KOPT-K1 (cell line): ENCODE data around the gene TSPO.
"Not testable (repeated sequence)": the region's sequence is repeated elsewhere in the genome, so short reads cannot be mapped to it uniquely, and the experiment has no call there.

Source experiments
- H3K27ac ChIP-seq: fragments of 200-600 bp; sonication (generic); 2 replicates; pipeline ENCODE4 v1.5.1; 2016; ENCODE audit warnings: antibody characterized with exemption, mild to moderate bottlenecking, low read depth, low read length; ENCODE audit not compliant: poor library complexity, severe bottlenecking
- H3K36me3 ChIP-seq: fragments of 200-600 bp; sonication (generic); 2 replicates; pipeline ENCODE4 v1.5.1; 2017; ENCODE audit warnings: antibody characterized with exemption, mild to moderate bottlenecking, low read length, moderate library complexity; ENCODE audit not compliant: insufficient read depth
- H3K9me3 ChIP-seq: fragments of 200-600 bp; sonication (generic); 2 replicates; pipeline ENCODE4 v1.5.1; 2017; ENCODE audit warnings: antibody characterized with exemption, low read length, mild to moderate bottlenecking; ENCODE audit not compliant: insufficient read depth, poor library complexity, severe bottlenecking

Gene TSPO

DNA sequence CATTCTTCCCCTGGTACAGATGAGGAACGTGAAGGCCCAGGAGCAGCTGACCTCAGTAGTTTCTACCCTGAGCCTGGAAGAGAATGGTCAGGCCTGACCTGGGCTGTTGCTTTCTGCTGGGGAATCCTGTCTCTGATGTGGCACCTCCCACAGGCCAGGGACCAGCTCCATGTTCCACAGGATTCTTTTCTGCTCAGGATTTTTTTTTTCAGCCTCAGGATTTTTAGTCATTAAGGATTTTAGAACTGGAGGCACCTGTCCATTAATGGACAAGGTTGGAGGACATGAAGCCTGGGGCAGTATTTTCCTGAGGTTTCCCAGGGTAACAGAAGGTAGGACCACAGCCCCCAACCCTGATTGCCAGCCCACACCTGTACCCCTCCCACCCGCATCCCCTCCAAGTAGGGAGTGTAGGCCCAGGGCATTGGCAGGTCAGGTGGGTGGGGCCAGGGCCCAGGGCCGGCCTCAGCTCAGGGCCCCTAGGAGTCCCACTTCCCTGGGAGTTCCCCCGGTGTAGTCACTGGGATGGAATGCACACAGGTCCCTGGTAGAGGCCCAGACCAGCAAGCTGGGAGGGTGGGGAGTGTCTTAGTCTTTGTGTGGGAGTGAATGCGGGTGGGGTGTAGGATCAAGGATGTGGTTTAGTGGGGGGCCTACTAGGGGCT, 24.7 kb upstream of the TSPO start:
- H3K9me3 ChIP-seq: no peaks in the 10 kb centered on the region
- H3K36me3 ChIP-seq: peaks cover 39% of the 10 kb centered on the region
- peak overlapping the region; percentile 49 for H3K27ac ChIP-seq

DNA sequence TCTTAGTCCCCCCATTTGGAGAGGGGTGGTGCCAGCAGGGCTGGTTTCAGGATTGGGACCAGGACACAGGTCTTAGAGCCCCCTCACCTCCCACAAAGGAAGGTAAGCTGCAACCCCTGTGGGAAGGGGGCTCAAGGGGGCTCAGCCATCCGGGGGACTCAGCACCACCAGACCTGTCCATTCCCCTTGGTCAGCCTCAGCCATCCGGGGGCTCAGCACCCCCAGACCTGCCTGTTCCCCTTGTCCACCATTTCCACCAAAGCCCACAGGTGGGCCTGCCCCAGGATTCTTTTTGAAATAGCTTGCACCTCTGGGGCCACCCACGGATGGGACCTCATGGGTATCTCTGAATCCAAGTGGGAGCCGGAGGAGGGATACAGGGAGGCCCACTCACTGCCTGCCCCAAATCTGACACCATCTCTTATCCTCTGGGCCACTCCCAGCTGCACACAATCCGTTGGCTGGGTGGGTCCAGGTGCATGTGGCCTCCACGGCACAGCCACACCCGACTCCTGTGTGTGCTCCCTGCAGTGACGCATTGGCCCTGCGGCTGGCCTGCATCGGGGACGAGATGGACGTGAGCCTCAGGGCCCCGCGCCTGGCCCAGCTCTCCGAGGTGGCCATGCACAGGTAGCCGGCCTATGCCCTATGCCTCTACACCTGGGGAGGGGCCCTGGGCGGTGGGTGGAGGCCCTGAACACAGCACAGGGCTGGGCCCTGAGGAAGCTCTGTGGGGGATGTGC, 24.0 kb upstream of the TSPO start:
- no peaks in the 10 kb centered on the region for H3K9me3 ChIP-seq
- H3K36me3 ChIP-seq: peaks cover 46% of the 10 kb centered on the region
- H3K27ac ChIP-seq: peak overlapping the region; percentile 49

DNA sequence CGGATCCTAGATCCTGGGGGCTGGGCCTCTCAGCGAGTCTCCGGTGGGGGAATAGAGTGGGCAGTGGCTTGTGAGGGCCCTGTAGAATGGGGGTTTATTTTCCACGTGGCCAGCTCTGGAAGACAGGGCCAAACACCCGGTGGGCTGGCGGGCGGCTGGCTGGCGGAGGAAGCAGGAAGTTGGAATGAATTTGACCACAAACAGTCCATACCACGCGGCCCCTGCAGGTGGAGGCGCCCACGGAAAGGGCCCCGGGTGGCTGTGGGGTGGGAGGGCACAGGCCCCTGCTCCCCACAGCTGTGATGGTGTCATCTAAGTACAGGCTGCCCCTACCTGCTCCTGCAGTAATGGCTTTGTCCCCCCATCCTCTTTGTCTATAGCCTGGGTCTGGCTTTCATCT, 23.2 kb upstream of the TSPO start:
- no peaks in the 10 kb centered on the region for H3K9me3 ChIP-seq
- H3K36me3 ChIP-seq: peaks cover 54% of the 10 kb centered on the region
- H3K27ac ChIP-seq: peak overlapping the region; percentile 49

DNA sequence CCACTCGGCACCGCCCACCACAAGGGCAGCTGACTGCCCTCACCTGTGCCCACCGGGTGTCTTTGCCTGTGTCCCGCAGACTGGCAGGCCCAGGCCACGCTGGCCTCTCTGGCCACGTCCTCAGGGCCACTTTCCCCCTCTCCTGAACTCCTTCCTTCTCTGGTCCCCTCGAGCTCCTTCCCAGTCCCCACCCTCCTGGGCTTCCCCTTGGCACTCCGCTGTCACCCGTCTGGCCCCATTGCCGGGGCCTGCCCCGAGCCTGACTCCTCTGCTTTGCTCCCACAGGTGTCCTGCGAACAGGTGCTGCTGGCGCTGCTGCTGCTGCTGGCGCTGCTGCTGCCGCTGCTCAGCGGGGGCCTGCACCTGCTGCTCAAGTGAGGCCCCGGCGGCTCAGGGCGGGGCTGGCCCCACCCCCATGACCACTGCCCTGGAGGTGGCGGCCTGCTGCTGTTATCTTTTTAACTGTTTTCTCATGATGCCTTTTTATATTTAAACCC, 22.4 kb upstream of the TSPO start:
- H3K9me3 ChIP-seq: no peaks in the 10 kb centered on the region
- H3K27ac ChIP-seq: peak overlapping the region; percentile 49
- peaks cover 62% of the 10 kb centered on the region for H3K36me3 ChIP-seq

DNA sequence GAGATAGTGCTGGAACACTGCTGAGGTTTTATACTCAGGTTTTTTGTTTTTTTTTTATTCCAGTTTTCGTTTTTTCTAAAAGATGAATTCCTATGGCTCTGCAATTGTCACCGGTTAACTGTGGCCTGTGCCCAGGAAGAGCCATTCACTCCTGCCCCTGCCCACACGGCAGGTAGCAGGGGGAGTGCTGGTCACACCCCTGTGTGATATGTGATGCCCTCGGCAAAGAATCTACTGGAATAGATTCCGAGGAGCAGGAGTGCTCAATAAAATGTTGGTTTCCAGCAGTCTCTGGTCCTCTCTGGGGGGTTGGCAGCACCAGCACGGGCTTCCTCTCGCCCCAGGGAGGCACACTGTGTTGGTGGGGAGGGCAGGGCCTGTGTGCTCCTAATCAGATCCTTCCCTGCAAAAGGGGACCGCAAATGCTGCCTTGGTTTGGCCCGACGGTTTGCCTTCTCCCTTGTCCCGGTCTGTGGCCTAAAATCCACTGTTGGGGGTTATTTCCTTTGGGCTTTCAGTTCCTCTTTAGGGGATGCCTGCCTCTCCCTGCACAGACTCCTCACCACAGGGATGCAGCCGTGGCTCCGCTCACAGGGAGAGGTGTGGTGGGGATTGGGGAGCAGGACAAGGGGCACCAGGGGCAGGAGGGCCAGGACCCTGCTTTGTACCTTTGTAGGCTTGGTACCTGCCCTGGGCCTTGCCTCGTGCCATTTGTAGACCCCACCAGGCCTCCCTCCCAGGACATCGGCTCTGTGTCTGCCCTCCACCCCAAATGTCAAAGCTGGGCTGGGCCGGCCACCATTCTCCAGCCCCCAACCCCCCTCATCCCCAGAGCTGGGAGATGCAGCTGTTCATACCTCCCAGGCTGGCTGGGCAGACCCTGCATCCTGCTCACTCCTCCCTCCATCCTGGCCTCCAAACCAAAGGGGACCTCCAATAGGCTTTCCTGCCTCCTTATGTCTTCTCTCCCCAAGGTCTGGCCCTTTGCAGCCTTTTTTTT, 21.6 kb upstream of the TSPO start:
- H3K27ac ChIP-seq: peak overlapping the region; percentile 49
- no peaks in the 10 kb centered on the region for H3K9me3 ChIP-seq
- H3K36me3 ChIP-seq: peaks cover 66% of the 10 kb centered on the region

DNA sequence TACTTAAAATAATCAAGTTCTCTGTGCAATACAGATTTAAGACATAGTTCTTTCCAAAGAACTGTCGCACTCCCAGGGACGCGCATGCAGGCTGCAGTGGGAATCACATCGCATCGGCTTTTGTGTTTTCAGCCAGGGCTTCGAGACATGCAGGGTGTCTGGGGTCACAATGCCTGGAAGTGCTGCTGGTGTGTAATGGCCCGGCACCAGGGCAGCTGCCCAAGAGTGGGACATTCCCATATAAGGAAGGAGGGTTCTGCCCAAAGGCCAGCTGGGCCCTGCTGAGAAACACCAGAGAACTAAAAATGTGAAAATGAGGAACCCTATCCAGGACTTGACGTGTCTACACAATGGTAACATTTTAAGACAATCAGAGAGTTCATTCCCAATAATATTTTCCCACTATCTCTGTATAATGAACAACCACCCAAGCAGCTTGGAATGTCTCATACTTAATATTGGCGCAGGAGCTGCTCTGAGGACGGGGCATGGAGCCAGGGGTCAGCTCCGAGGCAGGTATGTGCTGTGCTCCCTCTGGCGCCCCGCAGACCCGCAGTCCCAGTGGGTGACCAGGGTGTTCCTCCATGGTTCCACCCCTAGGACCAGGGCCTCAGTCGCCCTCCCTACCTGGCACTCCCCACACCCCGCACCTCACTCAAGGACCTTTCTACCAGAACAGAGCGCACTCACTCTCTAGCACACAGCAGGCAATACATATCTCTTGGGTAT, 19.4 kb upstream of the TSPO start:
- Histone ChIP-seq H3K27ac (no peak overlapping the region), H3K9me3 (no peaks in the 10 kb centered on the region), H3K36me3 (peaks cover 88% of the 10 kb centered on the region)

DNA sequence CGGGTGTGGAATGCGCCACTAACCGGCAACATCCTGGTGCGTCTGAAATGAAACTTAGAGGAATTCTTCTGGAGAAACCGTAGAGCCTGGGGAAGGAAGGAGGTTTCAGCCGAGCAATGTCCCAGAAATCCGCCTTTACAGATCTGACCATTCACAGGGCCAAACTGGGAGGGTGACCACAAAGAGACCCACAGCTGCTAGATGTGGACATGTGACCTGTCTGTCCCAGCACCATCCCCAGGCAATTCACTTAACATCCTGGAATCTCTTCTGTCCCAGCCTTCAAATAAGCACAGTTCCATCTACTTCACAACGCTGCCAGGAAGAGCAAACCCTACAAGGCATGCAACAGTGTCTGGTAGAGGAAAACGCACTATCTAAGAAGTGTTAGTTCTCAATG, 18.0 kb upstream of the TSPO start:
- peaks cover 95% of the 10 kb centered on the region for H3K36me3 ChIP-seq
- no peak overlapping the region for H3K27ac ChIP-seq
- no peaks in the 10 kb centered on the region for H3K9me3 ChIP-seq

DNA sequence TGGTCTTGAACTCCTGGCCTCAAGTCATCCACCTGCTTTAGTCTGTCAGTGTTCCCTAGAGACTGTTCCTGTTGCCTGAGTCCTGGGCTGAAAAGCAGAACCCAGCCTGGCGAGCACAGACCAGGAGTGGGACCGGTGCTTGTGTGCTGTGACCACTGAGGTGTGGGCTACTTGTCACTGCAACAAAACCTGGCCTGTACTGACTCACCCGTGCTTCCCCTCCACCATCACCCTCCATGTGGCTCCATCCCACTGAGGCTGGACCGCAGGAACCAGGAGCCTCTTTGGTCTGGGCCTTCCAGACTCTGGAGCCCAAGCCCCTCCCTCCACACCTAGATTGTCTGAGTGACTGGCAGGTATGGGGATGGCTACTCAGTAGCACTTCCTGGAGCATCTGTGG, 16.8 kb upstream of the TSPO start:
- H3K27ac ChIP-seq: no peak overlapping the region
- peaks cover 99% of the 10 kb centered on the region for H3K36me3 ChIP-seq

DNA sequence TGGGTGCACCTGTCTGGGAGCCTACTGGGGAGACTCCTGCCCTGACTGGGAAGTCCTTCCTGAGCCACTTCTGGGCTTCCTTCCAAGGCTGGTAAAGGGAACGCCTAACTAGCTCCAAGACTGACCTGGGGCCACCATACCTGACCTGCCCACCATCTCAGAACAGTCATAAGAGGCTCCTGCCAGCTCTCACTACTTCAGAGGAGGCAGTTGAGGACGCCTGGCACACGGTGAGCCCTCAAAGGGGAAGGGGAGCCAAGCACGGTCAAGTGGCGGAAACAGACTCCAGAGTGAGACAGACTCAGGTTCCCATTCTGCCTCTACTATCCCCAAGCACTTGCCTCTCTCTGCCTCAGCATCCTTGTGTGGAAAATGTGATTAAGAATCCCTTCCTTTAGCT, 15.8 kb upstream of the TSPO start:
- H3K27ac ChIP-seq: no peak overlapping the region
- no peaks in the 10 kb centered on the region for H3K9me3 ChIP-seq
- peaks cover 100% of the 10 kb centered on the region for H3K36me3 ChIP-seq

More for the DNA sequence above, 16.8 kb upstream of the TSPO start:
- no peaks in the 10 kb centered on the region for H3K9me3 ChIP-seq

DNA sequence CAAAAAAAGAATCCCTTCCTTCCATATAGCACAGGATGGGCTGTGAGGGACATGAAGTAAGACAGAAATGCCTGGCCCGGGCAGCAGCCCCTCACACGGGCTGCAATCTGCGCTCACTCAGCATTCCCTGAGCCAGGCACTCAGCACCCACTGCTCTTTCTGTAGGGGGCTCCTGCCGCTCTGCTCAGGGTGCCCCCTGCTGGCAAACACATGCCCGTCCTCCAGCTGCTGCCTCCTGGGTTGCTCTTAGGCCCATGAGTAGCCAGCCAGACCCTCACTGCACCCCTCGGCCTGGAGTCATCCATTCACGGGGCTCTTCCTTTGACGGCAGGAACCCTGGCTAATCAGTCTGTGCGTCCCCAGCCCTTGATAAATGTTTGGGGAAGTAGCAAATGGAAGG, 15.1 kb upstream of the TSPO start:
- peaks cover 100% of the 10 kb centered on the region for H3K36me3 ChIP-seq
- no peak overlapping the region for H3K27ac ChIP-seq
- H3K9me3 ChIP-seq: no peaks in the 10 kb centered on the region

DNA sequence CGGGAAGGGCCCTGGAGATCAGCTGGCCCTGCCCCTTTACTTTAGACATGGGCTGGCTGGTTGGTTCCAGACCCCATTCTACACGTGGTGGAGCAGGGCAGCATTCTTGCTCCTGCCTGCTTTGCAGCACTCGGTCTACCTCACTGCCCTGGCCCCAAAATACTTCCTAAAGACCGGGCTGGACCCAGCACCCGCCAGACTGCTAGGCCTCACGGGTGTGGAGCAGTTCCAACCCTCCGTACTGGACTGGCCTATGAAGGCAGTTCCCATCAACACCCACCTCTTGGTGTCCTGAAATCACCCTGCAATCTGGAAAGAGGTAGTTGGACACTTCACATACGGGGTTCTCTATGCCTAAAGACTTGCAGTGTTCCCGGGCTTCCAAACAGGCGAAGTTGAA, 14.6 kb upstream of the TSPO start:
- Histone ChIP-seq H3K9me3 (no peaks in the 10 kb centered on the region), H3K36me3 (peaks cover 97% of the 10 kb centered on the region), H3K27ac (no peak overlapping the region)

DNA sequence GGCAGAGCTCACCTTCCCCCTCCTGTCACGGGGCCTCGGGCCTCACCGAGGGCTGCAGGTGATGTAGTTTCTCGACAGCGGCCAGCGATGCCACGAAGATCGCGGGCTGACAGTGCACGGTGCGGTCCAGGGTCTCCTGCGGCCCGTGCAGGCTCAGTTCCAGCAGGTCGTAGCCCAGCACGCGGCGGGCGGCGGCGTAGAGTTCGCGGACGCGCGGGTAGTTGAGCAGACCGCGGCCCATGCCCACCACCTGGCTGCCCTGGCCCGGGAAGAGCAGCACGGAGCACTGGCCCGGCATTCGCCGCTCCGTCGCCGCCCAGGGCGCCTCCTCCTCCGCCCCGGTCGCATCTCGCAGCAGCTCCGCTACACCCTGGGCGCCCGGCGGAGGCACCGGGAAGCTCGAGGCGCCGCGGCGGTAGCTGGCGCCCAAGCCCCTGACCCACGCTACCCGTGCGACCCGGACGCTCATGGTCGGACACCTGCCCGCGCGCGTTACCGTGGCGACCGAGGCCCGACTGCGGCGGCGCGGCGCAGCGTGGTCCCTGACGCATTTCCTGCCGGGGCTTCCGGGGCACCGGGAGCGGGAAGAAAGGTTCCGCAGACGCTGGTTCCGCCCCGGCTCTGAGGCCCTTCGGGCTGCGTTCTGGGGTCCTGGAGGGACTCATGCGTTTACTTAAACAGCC, 8.3 kb upstream of the TSPO start, which contains the start of gene MCAT:
TSS of gene MCAT (minus strand) at position 519 of the 683 bp plus-strand sequence. CDS start at position 469, 50 bp downstream.
- peaks cover 34% of the 10 kb centered on the region for H3K36me3 ChIP-seq
- peak within 1 kb of the TSS; percentile 65 for H3K27ac ChIP-seq
- H3K9me3 ChIP-seq: no peaks in the 10 kb centered on the region

DNA sequence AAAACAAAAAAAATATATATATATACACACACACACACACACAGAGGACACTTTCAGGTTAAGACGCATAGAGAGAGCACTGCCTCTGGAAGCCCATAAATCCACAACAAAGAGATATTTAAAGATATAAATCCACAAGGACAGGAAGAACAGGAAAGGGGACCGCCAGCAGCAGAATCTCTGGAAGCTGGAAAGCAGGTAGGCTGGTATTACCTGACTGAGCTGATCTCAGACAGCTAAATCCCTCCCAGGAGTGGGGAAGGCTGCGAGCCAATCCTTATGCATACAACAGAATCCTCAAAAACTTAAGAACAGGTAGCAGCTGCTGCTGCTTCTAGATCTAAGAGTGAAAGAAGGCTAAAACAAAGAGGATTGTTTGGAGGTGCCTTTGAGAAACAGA, 6.4 kb upstream of the TSPO start:
- Histone ChIP-seq H3K9me3 (no peaks in the 10 kb centered on the region), H3K27ac (no peak overlapping the region)

DNA sequence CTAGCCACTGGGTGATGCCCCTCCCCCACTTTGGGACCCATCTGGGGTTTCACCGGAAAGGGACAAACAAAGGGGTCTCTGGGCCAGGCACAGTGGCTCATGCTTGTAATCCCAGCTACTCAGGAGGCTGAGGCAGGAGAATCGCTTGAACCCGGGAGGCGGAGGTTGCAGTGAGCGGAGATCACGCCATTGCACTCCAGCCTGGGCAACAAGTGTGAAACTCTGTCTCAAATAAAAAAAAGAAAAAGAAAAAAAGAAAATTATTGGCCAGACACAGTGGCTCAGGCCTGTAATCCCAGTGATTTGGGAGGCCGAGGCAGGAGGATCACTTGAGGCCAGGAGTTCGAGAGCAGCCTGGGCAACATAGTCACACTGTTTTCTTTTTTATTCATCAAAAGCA, 6.0 kb upstream of the TSPO start:
- H3K27ac ChIP-seq, H3K9me3 ChIP-seq: not testable (repeated sequence)
- H3K36me3 ChIP-seq: peaks cover 11% of the 10 kb centered on the region

More for the DNA sequence above, 6.4 kb upstream of the TSPO start:
- peaks cover 15% of the 10 kb centered on the region for H3K36me3 ChIP-seq
